Breast epithelium (tissue), 4 donors: ENCODE data around the gene DNMT3L. TPM values are rescaled to one million over a fixed set of nuclear protein-coding genes. Genes with fewer than 3 reads are reported as not detected.
"Not testable (repeated sequence)": the region's sequence is repeated elsewhere in the genome, so short reads cannot be mapped to it uniquely, and the experiment has no call there.

ENCODE experiments used
- DNase-seq, 2 donors: peaks; one replicate each; pipeline ENCODE4 v3.0.0-alpha.2; 2019; ENCODE audit warnings: low spot score in 2 of 2
- H3K27ac ChIP-seq, 2 donors: fragments of 200-600 bp; sonication (generic) in 1 of 2; one replicate each; pipeline ENCODE4 v1.5.1; 2016 to 2019; ENCODE audit warnings: mild to moderate bottlenecking in 1 of 2
- H3K27me3 ChIP-seq, 2 donors: fragments of 200-600 bp; sonication (generic) in 1 of 2; one replicate each; pipeline versions ENCODE4 v1.5.1 to v1.6.0; 2017 to 2019; ENCODE audit warnings: control low read depth in 1 of 2, mild to moderate bottlenecking in 1 of 2
- H3K36me3 ChIP-seq: fragments of 200-600 bp; one replicate; pipeline ENCODE4 v1.5.1; 2019
- H3K4me1 ChIP-seq, 2 donors: fragments of 200-600 bp; sonication (generic); one replicate each; pipeline ENCODE4 v1.5.1; 2016 to 2019; ENCODE audit warnings: control low read depth in 1 of 2
- H3K4me3 ChIP-seq, 3 donors: fragments of 200-600 bp; sonication (generic); 1 replicate in 2 of 3; 2 replicates in 1 of 3; pipeline ENCODE4 v1.5.1; 2016 to 2019; ENCODE audit warnings: mild to moderate bottlenecking in 3 of 3, moderate library complexity in 2 of 3
- H3K9me3 ChIP-seq, 2 donors: fragments of 200-600 bp; sonication (generic) in 1 of 2; one replicate each; pipeline ENCODE4 v1.5.1; 2016 to 2019; ENCODE audit warnings: control low read depth in 1 of 2
- intact Hi-C: fragments of 100-400 bp; cut with DNase I; formaldehyde crosslinking; loops from one replicate; pipeline ENCODE4 v1.15.1; 2023; ENCODE audit warnings: low total_unique reads
- total RNA-seq, 3 donors: library from RNA; depleted of rRNA; stranded (reverse); fragments of >200 nt; gene quantifications; one replicate each; pipeline ENCODE4 v1.1.0, GENCODE V29; 2016

Gene DNMT3L
- total RNA-seq, 3 donors from 2014 or later = not detected

GRCh38 chr21:44220674-44221073 lies 41.0 kb downstream of the DNMT3L start:
- H3K36me3 ChIP-seq, H3K27me3 ChIP-seq, H3K27ac ChIP-seq, H3K9me3 ChIP-seq, H3K4me1 ChIP-seq, H3K4me3 ChIP-seq, DNase-seq, intact Hi-C loops: not testable (repeated sequence)

GRCh38 chr21:44218461-44218860 lies 43.2 kb downstream of the DNMT3L start:
- intact Hi-C loops, H3K4me3 ChIP-seq: not testable (repeated sequence)

GRCh38 chr21:44211978-44212377 lies 49.7 kb downstream of the DNMT3L start:
- H3K9me3 ChIP-seq, H3K4me1 ChIP-seq, intact Hi-C loops, H3K27ac ChIP-seq, H3K36me3 ChIP-seq, DNase-seq, H3K27me3 ChIP-seq, H3K4me3 ChIP-seq: not testable (repeated sequence)

More at GRCh38 chr21:44218461-44218860, 43.2 kb downstream of the DNMT3L start:
- not testable (repeated sequence) for H3K27me3 ChIP-seq, H3K9me3 ChIP-seq, DNase-seq, H3K36me3 ChIP-seq, H3K27ac ChIP-seq, H3K4me1 ChIP-seq

- DNase-seq, H3K27ac ChIP-seq, H3K9me3 ChIP-seq, intact Hi-C loops, H3K27me3 ChIP-seq, H3K4me3 ChIP-seq, H3K36me3 ChIP-seq, H3K4me1 ChIP-seq: not testable (repeated sequence)
These were observed 50.1 kb downstream of the DNMT3L start for GRCh38 chr21:44211574-44211973.

GRCh38 chr21:44207860-44208646 lies 53.6 kb downstream of the DNMT3L start:
- DNase-seq, H3K27me3 ChIP-seq, H3K4me1 ChIP-seq, H3K36me3 ChIP-seq, intact Hi-C loops, H3K4me3 ChIP-seq, H3K9me3 ChIP-seq: not testable (repeated sequence)
- peak overlapping the region in 1 of 2 donors; percentile 52 for H3K27ac ChIP-seq

GRCh38 chr21:44206698-44207676 lies 54.7 kb downstream of the DNMT3L start:
- H3K27ac ChIP-seq, H3K9me3 ChIP-seq, H3K27me3 ChIP-seq, DNase-seq, H3K36me3 ChIP-seq, H3K4me3 ChIP-seq, intact Hi-C loops, H3K4me1 ChIP-seq: not testable (repeated sequence)

- intact Hi-C loops, DNase-seq, H3K27me3 ChIP-seq, H3K4me3 ChIP-seq, H3K27ac ChIP-seq, H3K36me3 ChIP-seq, H3K9me3 ChIP-seq, H3K4me1 ChIP-seq: not testable (repeated sequence)
These were observed 55.5 kb downstream of the DNMT3L start for GRCh38 chr21:44206187-44206586.

GRCh38 chr21:44202590-44203299 lies 59.0 kb downstream of the DNMT3L start:
- H3K9me3 ChIP-seq, H3K4me1 ChIP-seq, DNase-seq, intact Hi-C loops, H3K4me3 ChIP-seq, H3K27ac ChIP-seq, H3K27me3 ChIP-seq, H3K36me3 ChIP-seq: not testable (repeated sequence)

GRCh38 chr21:44199997-44200396 lies 61.7 kb downstream of the DNMT3L start:
- H3K9me3 ChIP-seq, H3K4me3 ChIP-seq, H3K4me1 ChIP-seq, H3K36me3 ChIP-seq, H3K27ac ChIP-seq, intact Hi-C loops, H3K27me3 ChIP-seq, DNase-seq: not testable (repeated sequence)
